SK-N-MC (cell line): Measurements from ENCODE around the gene QRFPR.

Experiments
- EZH2 ChIP-seq: fragments of 200-600 bp; sonication (generic); IDR thresholded peaks from one replicate; pipeline ENCODE4 v1.6.1; 2017; ENCODE audit warnings: antibody characterized with exemption
- POLR2AphosphoS5 ChIP-seq: IDR thresholded peaks from 2 replicates; pipeline ENCODE4 v1.6.1; 2012; ENCODE audit warnings: mild to moderate bottlenecking, low read depth, low read length, borderline replicate concordance

- no peak for TF ChIP-seq POLR2AphosphoS5
- no peak for TF ChIP-seq EZH2
Measured at GRCh38 chr4:121376097-121376496, 4.7 kb downstream of the QRFPR start.
